ENCODE measurements around the gene FDX1. TPM values are rescaled to one million over a fixed set of nuclear protein-coding genes. Genes with fewer than 3 reads are reported as not detected.

FDX1 gene
- polyA plus RNA-seq, 2 of the 4 experiments (the other 2 are of a cell fraction): 13.3 to 15.0 TPM

GRCh38 chr11:110512026-110512425, 82.3 kb downstream of the FDX1 start (continued):
- TF ChIP-seq, protein P1, sequence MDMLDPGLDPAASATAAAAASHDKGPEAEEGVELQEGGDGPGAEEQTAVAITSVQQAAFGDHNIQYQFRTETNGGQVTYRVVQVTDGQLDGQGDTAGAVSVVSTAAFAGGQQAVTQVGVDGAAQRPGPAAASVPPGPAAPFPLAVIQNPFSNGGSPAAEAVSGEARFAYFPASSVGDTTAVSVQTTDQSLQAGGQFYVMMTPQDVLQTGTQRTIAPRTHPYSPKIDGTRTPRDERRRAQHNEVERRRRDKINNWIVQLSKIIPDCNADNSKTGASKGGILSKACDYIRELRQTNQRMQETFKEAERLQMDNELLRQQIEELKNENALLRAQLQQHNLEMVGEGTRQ (IDR thresholded peaks at IDR 0.05): no peak
- TF ChIP-seq HDAC2 (IDR thresholded peaks at IDR 0.05) (no peak), NR3C1 (IDR thresholded peaks at IDR 0.05) (no peak), RCOR1 (IDR thresholded peaks at IDR 0.05; ENCODE audit: low read depth, low read length) (no peak), FOSB (CRISPR knock-in tag; IDR thresholded peaks at IDR 0.05) (no peak), MYC (IDR thresholded peaks at IDR 0.05; ENCODE audit: borderline replicate concordance, low read length) (no peak), ZNF302 (CRISPR knock-in tag; IDR thresholded peaks at IDR 0.05) (no peak), ZFP36 (IDR thresholded peaks at IDR 0.05; ENCODE audit: borderline replicate concordance, partially characterized antibody) (no peak)

- CTCF ChIA-PET: no interaction called here
- POLR2A ChIA-PET: no interaction called here
- FAIRE-seq (no peak), DNase-seq (ENCODE audit: low read depth in 1 of 2, low spot score in 1 of 2) (no peak), ATAC-seq (no peak)
- TF ChIP-seq JUN (IDR thresholded peaks at IDR 0.05) (no peak), REST (IDR thresholded peaks at IDR 0.05) (no peak), RAD21 (conservative IDR thresholded peaks at IDR 0.05 in 1 of 2, IDR thresholded peaks at IDR 0.05 in 1 of 2) (no peak), MAX (IDR thresholded peaks at IDR 0.05) (no peak), EP300 (IDR thresholded peaks at IDR 0.05) (no peak), RCOR1 (IDR thresholded peaks at IDR 0.05; ENCODE audit: low read depth, low read length) (no peak), NFE2L2 (conservative IDR thresholded peaks at IDR 0.05; ENCODE audit: low read length) (no peak), GATA3 (IDR thresholded peaks at IDR 0.05; ENCODE audit: borderline replicate concordance) (no peak), NR3C1 (IDR thresholded peaks at IDR 0.05) (no peak), CHD4 (IDR thresholded peaks at IDR 0.05; ENCODE audit: borderline replicate concordance) (no peak), TFCP2L1 (CRISPR knock-in tag; IDR thresholded peaks at IDR 0.05) (no peak), HOXA7 (CRISPR knock-in tag; IDR thresholded peaks at IDR 0.05) (no peak), HDAC2 (IDR thresholded peaks at IDR 0.05) (no peak), FOSL2 (IDR thresholded peaks at IDR 0.05) (no peak), FOSL2 (CRISPR knock-in tag; IDR thresholded peaks at IDR 0.05) (no peak)
- Histone ChIP-seq H3K9me3 (no peaks in the 10 kb centered on the region), H3K27ac (no peak overlapping the region), H3K4me2 (no peak overlapping the region), H3K4me1 (no peaks in the 10 kb centered on the region), H3K4me3 (no peak overlapping the region)
- 46% methylated on average over 12 of the region's 12 CpGs for WGBS (ENCODE audit: missing lambda C conversion rate)
These were observed 83.6 kb downstream of the FDX1 start for GRCh38 chr11:110513259-110513801.

DNA sequence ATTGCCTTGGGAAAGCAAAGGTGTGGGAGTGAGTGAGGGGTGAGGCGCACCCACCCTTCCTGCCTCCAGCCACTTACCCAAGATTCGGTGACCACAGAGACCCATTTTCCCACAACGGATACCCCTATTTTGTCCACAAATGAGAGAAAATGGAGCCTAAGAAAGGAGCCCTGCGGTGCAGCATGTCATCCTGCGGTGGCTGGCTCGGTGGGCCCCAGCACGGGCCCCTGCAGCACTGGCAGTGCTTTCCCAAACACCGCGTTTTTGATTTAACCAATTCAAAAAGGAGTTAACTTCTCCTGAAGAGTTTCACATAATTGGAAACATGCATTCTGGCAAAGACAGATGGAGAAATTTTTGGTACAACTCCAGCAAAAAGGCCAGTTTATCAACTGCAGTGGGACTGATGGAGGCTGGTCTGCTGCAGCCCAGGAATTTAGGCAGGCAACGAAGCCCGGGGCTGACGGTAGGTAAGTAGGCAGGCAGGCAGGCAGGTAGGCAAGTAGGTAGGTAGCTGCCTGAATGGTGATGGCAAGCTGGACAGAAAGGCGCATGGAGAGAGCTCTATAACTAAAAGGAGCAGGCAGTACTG, 84.2 kb downstream of the FDX1 start:
- Histone ChIP-seq H3K9me3 (no peaks in the 10 kb centered on the region), H3K4me2 (no peak overlapping the region), H3K4me3 (no peak overlapping the region), H3K27ac (no peak overlapping the region), H3K4me1 (no peaks in the 10 kb centered on the region)
- ChIA-PET CTCF (interaction anchor here (0.7 kb wide), 1 partner anchor 311 kb away, joined by 4 read pairs; no protein-coding TSS in a partner anchor), POLR2A (no interaction called here)
- ATAC-seq (no peak), FAIRE-seq (no peak), DNase-seq (ENCODE audit: low read depth in 1 of 2, low spot score in 1 of 2) (no peak)
- TF ChIP-seq EP300 (IDR thresholded peaks at IDR 0.05) (no peak), HOXB13 (CRISPR knock-in tag; IDR thresholded peaks at IDR 0.05; ENCODE audit: low read depth) (no peak), HOXA7 (CRISPR knock-in tag; IDR thresholded peaks at IDR 0.05) (no peak), RARB (CRISPR knock-in tag; IDR thresholded peaks at IDR 0.05) (no peak), FOSB (CRISPR knock-in tag; IDR thresholded peaks at IDR 0.05) (no peak), SREBF2 (IDR thresholded peaks at IDR 0.05) (no peak), HOXB5 (CRISPR knock-in tag; IDR thresholded peaks at IDR 0.05) (no peak), GATA3 (IDR thresholded peaks at IDR 0.05; ENCODE audit: borderline replicate concordance) (no peak), CBX2 (IDR thresholded peaks at IDR 0.05; ENCODE audit: borderline replicate concordance, low read depth) (no peak), RCOR1 (IDR thresholded peaks at IDR 0.05; ENCODE audit: low read depth, low read length) (no peak), ZC3H11A (IDR thresholded peaks at IDR 0.05) (no peak), SMC3 (IDR thresholded peaks at IDR 0.05) (no peak), RFX5 (IDR thresholded peaks at IDR 0.05) (no peak), ZNF302 (CRISPR knock-in tag; IDR thresholded peaks at IDR 0.05) (no peak), MAX (IDR thresholded peaks at IDR 0.05) (no peak), MAFK (IDR thresholded peaks at IDR 0.05; ENCODE audit: partially characterized antibody) (no peak)
- TF ChIP-seq, protein P2, sequence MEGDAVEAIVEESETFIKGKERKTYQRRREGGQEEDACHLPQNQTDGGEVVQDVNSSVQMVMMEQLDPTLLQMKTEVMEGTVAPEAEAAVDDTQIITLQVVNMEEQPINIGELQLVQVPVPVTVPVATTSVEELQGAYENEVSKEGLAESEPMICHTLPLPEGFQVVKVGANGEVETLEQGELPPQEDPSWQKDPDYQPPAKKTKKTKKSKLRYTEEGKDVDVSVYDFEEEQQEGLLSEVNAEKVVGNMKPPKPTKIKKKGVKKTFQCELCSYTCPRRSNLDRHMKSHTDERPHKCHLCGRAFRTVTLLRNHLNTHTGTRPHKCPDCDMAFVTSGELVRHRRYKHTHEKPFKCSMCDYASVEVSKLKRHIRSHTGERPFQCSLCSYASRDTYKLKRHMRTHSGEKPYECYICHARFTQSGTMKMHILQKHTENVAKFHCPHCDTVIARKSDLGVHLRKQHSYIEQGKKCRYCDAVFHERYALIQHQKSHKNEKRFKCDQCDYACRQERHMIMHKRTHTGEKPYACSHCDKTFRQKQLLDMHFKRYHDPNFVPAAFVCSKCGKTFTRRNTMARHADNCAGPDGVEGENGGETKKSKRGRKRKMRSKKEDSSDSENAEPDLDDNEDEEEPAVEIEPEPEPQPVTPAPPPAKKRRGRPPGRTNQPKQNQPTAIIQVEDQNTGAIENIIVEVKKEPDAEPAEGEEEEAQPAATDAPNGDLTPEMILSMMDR (IDR thresholded peaks at IDR 0.05): no peak
- 43% methylated on average over 11 of the region's 13 CpGs for WGBS (ENCODE audit: missing lambda C conversion rate)

All from A549 (cell line).